Thyroid gland (tissue), 4 donors: ENCODE results near the gene POU6F2.

Experiments used
- POLR2A ChIP-seq, 2 donors: fragments of 450-650 bp; IDR thresholded peaks; one replicate each; pipeline ENCODE4 v1.6.1; 2017; ENCODE audit warnings: antibody characterized with exemption in 2 of 2, mild to moderate bottlenecking in 2 of 2, moderate library complexity in 1 of 2
- TF ChIP-seq, protein P1 (sequence below), 6 experiments: fragments of 200-600 bp in 3 of 6; fragments of 450-650 bp in 3 of 6; sonication (generic) in 3 of 6; IDR thresholded peaks; one replicate each; pipeline ENCODE4 v1.5.1; 2016 to 2019; ENCODE audit warnings: antibody characterized with exemption in 6 of 6, mild to moderate bottlenecking in 2 of 6, inconsistent platforms in 1 of 6, moderate library complexity in 1 of 6

DNA sequence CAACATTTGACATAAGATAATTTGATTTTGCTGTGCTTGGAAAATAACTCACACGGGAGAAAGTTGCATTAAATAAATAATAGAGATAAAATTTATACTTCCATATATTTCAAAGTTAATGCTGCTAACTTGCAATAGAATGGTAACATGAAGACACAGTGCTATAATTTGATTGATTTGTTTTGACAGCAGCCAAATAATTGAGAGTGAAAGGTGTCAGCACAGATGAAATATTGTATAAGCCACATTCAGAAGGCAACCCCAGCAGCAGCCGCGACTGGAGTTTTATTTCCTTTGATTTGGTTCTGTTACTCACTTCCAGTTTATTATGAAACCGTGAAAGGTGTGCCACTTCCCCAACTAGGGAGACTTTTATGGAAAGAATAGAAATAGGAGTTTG is 242.2 kb downstream of the POU6F2 start:
- TF ChIP-seq, protein P1, sequence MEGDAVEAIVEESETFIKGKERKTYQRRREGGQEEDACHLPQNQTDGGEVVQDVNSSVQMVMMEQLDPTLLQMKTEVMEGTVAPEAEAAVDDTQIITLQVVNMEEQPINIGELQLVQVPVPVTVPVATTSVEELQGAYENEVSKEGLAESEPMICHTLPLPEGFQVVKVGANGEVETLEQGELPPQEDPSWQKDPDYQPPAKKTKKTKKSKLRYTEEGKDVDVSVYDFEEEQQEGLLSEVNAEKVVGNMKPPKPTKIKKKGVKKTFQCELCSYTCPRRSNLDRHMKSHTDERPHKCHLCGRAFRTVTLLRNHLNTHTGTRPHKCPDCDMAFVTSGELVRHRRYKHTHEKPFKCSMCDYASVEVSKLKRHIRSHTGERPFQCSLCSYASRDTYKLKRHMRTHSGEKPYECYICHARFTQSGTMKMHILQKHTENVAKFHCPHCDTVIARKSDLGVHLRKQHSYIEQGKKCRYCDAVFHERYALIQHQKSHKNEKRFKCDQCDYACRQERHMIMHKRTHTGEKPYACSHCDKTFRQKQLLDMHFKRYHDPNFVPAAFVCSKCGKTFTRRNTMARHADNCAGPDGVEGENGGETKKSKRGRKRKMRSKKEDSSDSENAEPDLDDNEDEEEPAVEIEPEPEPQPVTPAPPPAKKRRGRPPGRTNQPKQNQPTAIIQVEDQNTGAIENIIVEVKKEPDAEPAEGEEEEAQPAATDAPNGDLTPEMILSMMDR (IDR thresholded peaks at IDR 0.05), result no peak
- TF ChIP-seq POLR2A (IDR thresholded peaks at IDR 0.05), result no peak
